OCI-LY3 (cell line): ENCODE results near the gene ECE1.

Experiments
- CTCF ChIP-seq: fragments of 200-600, 300-600 bp; sonication (generic); IDR thresholded peaks from 2 replicates; pipeline ENCODE4 v1.5.1; 2014; ENCODE audit warnings: antibody characterized with exemption, low read length, low read depth
- EZH2phosphoT487 ChIP-seq: fragments of 200-600 bp; shearing (Covaris generic); IDR thresholded peaks from 2 replicates; pipeline ENCODE4 v1.6.1; 2018; ENCODE audit warnings: antibody characterized with exemption, mixed run types, low read depth

DNA sequence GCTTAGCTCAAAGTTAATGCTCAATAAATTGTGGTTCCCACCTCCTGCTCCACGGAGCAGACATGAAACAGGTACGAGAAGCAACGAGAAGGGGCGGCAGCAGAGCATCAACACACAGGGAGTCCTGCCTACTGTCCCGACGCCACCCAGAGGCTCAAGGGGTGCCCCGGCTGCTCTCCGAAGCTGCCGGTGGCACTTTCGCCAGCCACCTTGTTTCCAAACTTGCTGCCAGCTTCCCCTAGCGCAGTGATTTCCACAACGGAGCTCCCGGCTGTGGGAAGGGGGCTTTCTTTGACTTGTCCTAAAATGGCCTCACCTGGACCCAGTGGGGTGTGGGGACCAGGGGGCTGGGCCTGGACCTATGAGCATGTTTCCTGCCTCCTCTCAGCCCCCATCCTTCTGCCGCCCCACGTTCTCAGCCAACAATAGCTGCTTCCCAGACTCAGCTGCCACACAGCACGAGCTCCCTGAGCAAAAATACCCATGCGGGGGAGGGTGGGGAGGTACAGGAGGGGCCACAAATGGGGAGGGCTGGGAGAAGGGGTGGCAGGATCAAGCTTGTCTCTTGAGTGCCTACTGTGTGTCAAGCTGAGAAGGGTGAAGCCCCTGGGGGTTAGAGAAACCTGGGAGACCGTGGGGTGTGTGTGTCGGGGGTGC, 35.6 kb upstream of the ECE1 start:
- TF ChIP-seq CTCF, result 0 out of 2 replicates have a peak, but pooled peaks have one; percentile 11
- TF ChIP-seq EZH2phosphoT487, result no peak
